Hair follicle dermal papilla cell (primary cell): ENCODE results near the gene KIAA1217. TPM values are rescaled to one million over a fixed set of nuclear protein-coding genes. Genes with fewer than 3 reads are reported as not detected.

Experiments
- small RNA-seq: library from RNA; depleted of rRNA; stranded (forward); fragments of <200 nt; gene quantifications from one replicate; pipeline ENCODE3, GENCODE V24; 2012
- total RNA-seq: library from RNA; depleted of rRNA; stranded (reverse); fragments of >200 nt; gene quantifications from 2 replicates; pipeline ENCODE4 v1.2.3, GENCODE V29; 2012

Gene KIAA1217
- total RNA-seq = 12.2 and 18.2 TPM in 2 replicates

GRCh38 chr10:24208661-24209431 lies at the start of gene KIAA1217:
Gene KIAA1217, plus strand, starts transcription at chr10:24209138. Its CDS starts 56 bp downstream, at chr10:24209194.

Small RNA genes within 50 kb of the gene (small RNA-seq; reads per million reads assigned to genes)
- gene AC063961.1 (not detected), gene MIR603 (not detected)
